Hepatocyte (in vitro differentiated cells): ENCODE measurements around the gene ATXN1. TPM values are rescaled to one million over a fixed set of nuclear protein-coding genes. Genes with fewer than 3 reads are reported as not detected.
A peak's percentile ranks its signal among the peaks of the same experiment; 100 is the strongest.

Source experiments
- DNase-seq: peaks from one replicate; pipeline ENCODE4 v3.0.0-alpha.2; 2016; ENCODE audit warnings: low spot score
- H2AFZ ChIP-seq: fragments of 200-600 bp; sonication (generic); 2 replicates; pipeline ENCODE4 v1.6.0; 2016; ENCODE audit warnings: antibody characterized with exemption, mild to moderate bottlenecking
- H3K27ac ChIP-seq: fragments of 200-600 bp; sonication (generic); 2 replicates; pipeline ENCODE4 v1.5.1; 2016; ENCODE audit warnings: mild to moderate bottlenecking
- H3K27me3 ChIP-seq: fragments of 200-600 bp; sonication (generic); 2 replicates; pipeline ENCODE4 v1.6.1; 2016
- H3K36me3 ChIP-seq: fragments of 200-600 bp; sonication (generic); replicated peaks from 2 replicates; pipeline ENCODE4 v1.5.1; 2016; ENCODE audit warnings: low read depth; ENCODE audit not compliant: insufficient read depth
- H3K4me1 ChIP-seq: fragments of 200-600 bp; sonication (generic); 2 replicates; pipeline ENCODE4 v1.5.1; 2016; ENCODE audit warnings: mild to moderate bottlenecking, moderate library complexity; ENCODE audit not compliant: insufficient read depth
- H3K4me2 ChIP-seq: fragments of 200-600 bp; sonication (generic); 2 replicates; pipeline ENCODE4 v1.6.0; 2016
- H3K4me3 ChIP-seq: fragments of 200-600 bp; sonication (generic); 2 replicates; pipeline ENCODE4 v1.5.1; 2016; ENCODE audit warnings: mild to moderate bottlenecking
- H3K79me2 ChIP-seq: fragments of 200-600 bp; sonication (generic); 2 replicates; pipeline ENCODE4 v1.6.0; 2017; ENCODE audit warnings: mild to moderate bottlenecking
- H3K9me2 ChIP-seq: fragments of 200-600 bp; sonication (generic); replicated peaks from 2 replicates; pipeline ENCODE4 v1.6.0; 2017; ENCODE audit warnings: mild to moderate bottlenecking; ENCODE audit not compliant: insufficient read depth
- H3K9me3 ChIP-seq: fragments of 200-600 bp; sonication (generic); 2 replicates; pipeline ENCODE4 v1.5.1; 2016; ENCODE audit warnings: low read depth, mild to moderate bottlenecking
- H4K20me1 ChIP-seq: fragments of 200-600 bp; sonication (generic); 2 replicates; pipeline ENCODE4 v1.6.0; 2016; ENCODE audit warnings: mild to moderate bottlenecking; ENCODE audit not compliant: insufficient read depth, poor library complexity, severe bottlenecking
- CTCF ChIP-seq: fragments of 200-600 bp; sonication (generic); IDR thresholded peaks from 2 replicates; pipeline ENCODE4 v1.5.1; 2016; ENCODE audit warnings: antibody characterized with exemption, mild to moderate bottlenecking; ENCODE audit not compliant: poor library complexity
- EZH2 ChIP-seq: fragments of 200-600 bp; sonication (generic); IDR thresholded peaks from 2 replicates; pipeline ENCODE4 v1.6.1; 2016; ENCODE audit warnings: antibody characterized with exemption, mild to moderate bottlenecking, borderline replicate concordance
- EZH2phosphoT487 ChIP-seq: fragments of 200-600 bp; sonication (generic); IDR thresholded peaks from one replicate; pipeline ENCODE4 v1.6.1; 2018; ENCODE audit warnings: antibody characterized with exemption, mild to moderate bottlenecking, low read depth, moderate library complexity; ENCODE audit not compliant: unreplicated experiment, severe bottlenecking
- WGBS: methylation state at CpG from one replicate; pipeline ENCODE4 v1.1.6; 2016; ENCODE audit warnings: low lambda C conversion rate; ENCODE audit errors: missing lambda C conversion rate; 5-methylcytosine and 5-hydroxymethylcytosine counted together
- polyA plus RNA-seq: library from polyadenylated mRNA; unstranded; fragments of >200 nt; fragmentation: Nextera tagmentation; extraction: Ambion mirVana; gene quantifications from 2 replicates; pipeline ENCODE4 v1.2.1, GENCODE V29; 2016
- total RNA-seq: library from RNA; depleted of rRNA; stranded (reverse); fragments of >200 nt; gene quantifications from 2 replicates; pipeline ENCODE4 v1.2.3, GENCODE V29; 2014

Gene ATXN1
- total and polyA plus RNA-seq, 2 experiments from 2014 or later, result 14.7 to 32.6 TPM

GRCh38 chr6:16690608-16691142 is 70.6 kb downstream of the ATXN1 start:
- no peaks in the 10 kb centered on the region for H3K9me3 ChIP-seq
- H4K20me1 ChIP-seq, result no peaks in the 10 kb centered on the region
- H3K27me3 ChIP-seq, result no peaks in the 10 kb centered on the region
- DNase-seq, result no peak
- WGBS, result 72% methylated on average over 7 of the region's 7 CpGs
- H3K4me2 ChIP-seq, result no peak overlapping the region
- H2AFZ ChIP-seq, result no peak overlapping the region
- H3K4me3 ChIP-seq, result no peak overlapping the region
- peak overlapping the region; percentile 15 for H3K27ac ChIP-seq
- no peaks in the 10 kb centered on the region for H3K36me3 ChIP-seq
- peaks cover 4% of the 10 kb centered on the region for H3K4me1 ChIP-seq
- TF ChIP-seq CTCF (no peak), EZH2 (no peak), EZH2phosphoT487 (no peak)
- H3K9me2 ChIP-seq, result no peaks in the 10 kb centered on the region
- H3K79me2 ChIP-seq, result peaks cover 47% of the 10 kb centered on the region

- H3K9me2 ChIP-seq, result no peaks in the 10 kb centered on the region
- no peaks in the 10 kb centered on the region for H3K27me3 ChIP-seq
- no peak overlapping the region for H3K4me3 ChIP-seq
- no peaks in the 10 kb centered on the region for H3K9me3 ChIP-seq
- H3K27ac ChIP-seq, result peak overlapping the region; percentile 15
- no peak overlapping the region for H2AFZ ChIP-seq
- H3K4me2 ChIP-seq, result no peak overlapping the region
- DNase-seq, result no peak
- 99% methylated on average over 3 of the region's 3 CpGs for WGBS
- H3K36me3 ChIP-seq, result no peaks in the 10 kb centered on the region
- peaks cover 47% of the 10 kb centered on the region for H3K79me2 ChIP-seq
- TF ChIP-seq EZH2phosphoT487, result no peak
- no peak for TF ChIP-seq CTCF
- no peak for TF ChIP-seq EZH2
- peaks cover 4% of the 10 kb centered on the region for H3K4me1 ChIP-seq
- H4K20me1 ChIP-seq, result no peaks in the 10 kb centered on the region
These were observed 71.3 kb downstream of the ATXN1 start for GRCh38 chr6:16689788-16690607.

- TF ChIP-seq EZH2phosphoT487 (no peak), CTCF (no peak)
- no peaks in the 10 kb centered on the region for H4K20me1 ChIP-seq
- H3K79me2 ChIP-seq, result peaks cover 48% of the 10 kb centered on the region
- H3K27me3 ChIP-seq, result no peaks in the 10 kb centered on the region
- H3K4me3 ChIP-seq, result no peak overlapping the region
- no peaks in the 10 kb centered on the region for H3K9me3 ChIP-seq
- H3K36me3 ChIP-seq, result no peaks in the 10 kb centered on the region
- H3K4me1 ChIP-seq, result peaks cover 11% of the 10 kb centered on the region
- WGBS, result over 99% methylated on average over 4 of the region's 4 CpGs
- no peak overlapping the region for H2AFZ ChIP-seq
- no peak overlapping the region for H3K27ac ChIP-seq
- no peak for DNase-seq
- no peaks in the 10 kb centered on the region for H3K9me2 ChIP-seq
- no peak overlapping the region for H3K4me2 ChIP-seq
These were observed 72.2 kb downstream of the ATXN1 start for GRCh38 chr6:16688984-16689636.
